Hepatocyte (in vitro differentiated cells): ENCODE results near the gene PRDM11. TPM values are rescaled to one million over a fixed set of nuclear protein-coding genes. Genes with fewer than 3 reads are reported as not detected.

Source experiments
- DNase-seq: peaks from one replicate; pipeline ENCODE4 v3.0.0-alpha.2; 2016; ENCODE audit warnings: low spot score
- H2AFZ ChIP-seq: fragments of 200-600 bp; sonication (generic); 2 replicates; pipeline ENCODE4 v1.6.0; 2016; ENCODE audit warnings: antibody characterized with exemption, mild to moderate bottlenecking
- H3K27ac ChIP-seq: fragments of 200-600 bp; sonication (generic); 2 replicates; pipeline ENCODE4 v1.5.1; 2016; ENCODE audit warnings: mild to moderate bottlenecking
- H3K27me3 ChIP-seq: fragments of 200-600 bp; sonication (generic); 2 replicates; pipeline ENCODE4 v1.6.1; 2016
- H3K36me3 ChIP-seq: fragments of 200-600 bp; sonication (generic); replicated peaks from 2 replicates; pipeline ENCODE4 v1.5.1; 2016; ENCODE audit warnings: low read depth; ENCODE audit not compliant: insufficient read depth
- H3K4me1 ChIP-seq: fragments of 200-600 bp; sonication (generic); 2 replicates; pipeline ENCODE4 v1.5.1; 2016; ENCODE audit warnings: mild to moderate bottlenecking, moderate library complexity; ENCODE audit not compliant: insufficient read depth
- H3K4me2 ChIP-seq: fragments of 200-600 bp; sonication (generic); 2 replicates; pipeline ENCODE4 v1.6.0; 2016
- H3K4me3 ChIP-seq: fragments of 200-600 bp; sonication (generic); 2 replicates; pipeline ENCODE4 v1.5.1; 2016; ENCODE audit warnings: mild to moderate bottlenecking
- H3K79me2 ChIP-seq: fragments of 200-600 bp; sonication (generic); 2 replicates; pipeline ENCODE4 v1.6.0; 2017; ENCODE audit warnings: mild to moderate bottlenecking
- H3K9me2 ChIP-seq: fragments of 200-600 bp; sonication (generic); replicated peaks from 2 replicates; pipeline ENCODE4 v1.6.0; 2017; ENCODE audit warnings: mild to moderate bottlenecking; ENCODE audit not compliant: insufficient read depth
- H3K9me3 ChIP-seq: fragments of 200-600 bp; sonication (generic); 2 replicates; pipeline ENCODE4 v1.5.1; 2016; ENCODE audit warnings: low read depth, mild to moderate bottlenecking
- H4K20me1 ChIP-seq: fragments of 200-600 bp; sonication (generic); 2 replicates; pipeline ENCODE4 v1.6.0; 2016; ENCODE audit warnings: mild to moderate bottlenecking; ENCODE audit not compliant: insufficient read depth, poor library complexity, severe bottlenecking
- CTCF ChIP-seq: fragments of 200-600 bp; sonication (generic); IDR thresholded peaks from 2 replicates; pipeline ENCODE4 v1.5.1; 2016; ENCODE audit warnings: antibody characterized with exemption, mild to moderate bottlenecking; ENCODE audit not compliant: poor library complexity
- EZH2 ChIP-seq: fragments of 200-600 bp; sonication (generic); IDR thresholded peaks from 2 replicates; pipeline ENCODE4 v1.6.1; 2016; ENCODE audit warnings: antibody characterized with exemption, mild to moderate bottlenecking, borderline replicate concordance
- EZH2phosphoT487 ChIP-seq: fragments of 200-600 bp; sonication (generic); IDR thresholded peaks from one replicate; pipeline ENCODE4 v1.6.1; 2018; ENCODE audit warnings: antibody characterized with exemption, mild to moderate bottlenecking, low read depth, moderate library complexity; ENCODE audit not compliant: unreplicated experiment, severe bottlenecking
- WGBS: methylation state at CpG from one replicate; pipeline ENCODE4 v1.1.6; 2016; ENCODE audit warnings: low lambda C conversion rate; ENCODE audit errors: missing lambda C conversion rate; 5-methylcytosine and 5-hydroxymethylcytosine counted together
- polyA plus RNA-seq: library from polyadenylated mRNA; unstranded; fragments of >200 nt; fragmentation: Nextera tagmentation; extraction: Ambion mirVana; gene quantifications from 2 replicates; pipeline ENCODE4 v1.2.1, GENCODE V29; 2016
- total RNA-seq: library from RNA; depleted of rRNA; stranded (reverse); fragments of >200 nt; gene quantifications from 2 replicates; pipeline ENCODE4 v1.2.3, GENCODE V29; 2014

The PRDM11 gene
- total and polyA plus RNA-seq, 2 experiments from 2014 or later = 11.2 to 15.0 TPM

DNA sequence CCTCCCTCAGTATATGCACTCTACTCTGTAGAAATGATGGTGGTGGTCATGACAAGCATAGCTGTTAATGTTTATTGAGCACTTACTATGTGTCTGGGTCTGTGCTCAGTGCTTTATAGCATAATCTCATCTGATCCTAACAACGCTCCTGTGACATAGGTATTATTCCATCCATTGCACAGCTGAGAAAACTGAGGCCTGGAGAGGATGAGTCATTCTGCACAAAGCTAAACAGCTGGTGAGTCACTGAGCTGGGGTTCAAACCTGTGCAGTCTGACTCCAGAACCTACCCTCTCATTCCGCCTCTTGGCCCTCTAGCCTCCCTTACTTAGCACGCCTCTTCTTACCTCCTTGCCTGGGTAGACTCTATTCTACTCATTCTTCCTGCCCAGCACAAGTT lies 41.7 kb downstream of the PRDM11 start:
- peaks cover 2% of the 10 kb centered on the region for H3K4me1 ChIP-seq
- no peak overlapping the region for H3K27ac ChIP-seq
- H3K4me2 ChIP-seq = no peak overlapping the region
- peaks cover 9% of the 10 kb centered on the region for H3K79me2 ChIP-seq
- no peaks in the 10 kb centered on the region for H3K36me3 ChIP-seq
- no peaks in the 10 kb centered on the region for H3K9me2 ChIP-seq
- H3K9me3 ChIP-seq = no peaks in the 10 kb centered on the region
- DNase-seq = no peak
- TF ChIP-seq EZH2phosphoT487 (no peak), CTCF (no peak), EZH2 (no peak)
- no peak overlapping the region for H3K4me3 ChIP-seq
- H4K20me1 ChIP-seq = no peaks in the 10 kb centered on the region
- no peaks in the 10 kb centered on the region for H3K27me3 ChIP-seq
- WGBS = 98% methylated on average over 3 of the region's 3 CpGs
- H2AFZ ChIP-seq = no peak overlapping the region

DNA sequence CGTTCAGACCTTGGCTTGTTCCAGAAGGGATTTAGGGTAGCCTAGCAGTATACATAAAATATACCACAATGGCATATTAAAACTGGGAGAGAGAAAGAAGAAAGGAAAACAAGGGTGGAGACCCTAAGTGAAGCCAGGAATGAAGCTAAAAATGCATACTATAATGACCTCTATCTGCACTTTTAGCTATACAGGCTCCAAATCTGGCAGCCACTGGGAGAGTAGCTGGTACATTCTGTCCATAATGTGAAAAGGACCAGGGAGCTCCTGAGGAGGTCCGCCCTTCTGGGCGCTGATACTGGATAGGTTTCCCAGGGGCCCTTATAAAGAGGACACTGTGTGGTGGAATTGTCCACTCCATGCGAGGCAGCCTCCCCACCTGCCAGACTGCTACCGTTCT lies 42.8 kb downstream of the PRDM11 start:
- Histone ChIP-seq H3K9me2 (no peaks in the 10 kb centered on the region), H3K27ac (no peak overlapping the region), H3K36me3 (no peaks in the 10 kb centered on the region), H3K9me3 (no peaks in the 10 kb centered on the region), H3K27me3 (no peaks in the 10 kb centered on the region), H3K4me3 (no peak overlapping the region), H2AFZ (no peak overlapping the region), H3K4me2 (no peak overlapping the region), H3K4me1 (no peaks in the 10 kb centered on the region), H4K20me1 (no peaks in the 10 kb centered on the region), H3K79me2 (peaks cover 2% of the 10 kb centered on the region)
- 94% methylated on average over 5 of the region's 5 CpGs for WGBS
- TF ChIP-seq CTCF = no peak
- TF ChIP-seq EZH2 = no peak
- TF ChIP-seq EZH2phosphoT487 = no peak
- no peak for DNase-seq

DNA sequence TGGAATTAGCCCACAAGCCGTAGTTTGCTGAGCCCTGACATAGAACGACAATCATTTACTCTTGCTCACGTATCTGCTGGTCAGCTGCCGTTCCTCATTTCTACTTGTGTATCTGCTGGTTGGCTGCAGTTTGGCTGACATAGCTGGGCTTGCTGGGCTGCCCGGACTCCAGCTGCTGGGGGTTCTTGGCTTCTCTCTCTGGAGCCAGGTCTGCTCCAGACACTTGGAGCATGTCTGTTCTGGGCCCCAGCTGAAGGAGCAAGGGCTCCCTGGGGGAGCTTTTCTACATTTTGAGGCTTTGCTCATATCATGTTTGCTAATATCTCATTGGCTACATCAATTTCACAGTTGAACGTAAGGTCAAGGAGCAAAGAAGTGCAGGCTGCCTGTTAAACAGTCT lies 47.3 kb downstream of the PRDM11 start:
- H3K79me2 ChIP-seq = peaks cover 12% of the 10 kb centered on the region
- H3K9me3 ChIP-seq = no peaks in the 10 kb centered on the region
- no peaks in the 10 kb centered on the region for H4K20me1 ChIP-seq
- WGBS = 90% methylated on average over 6 of the region's 6 CpGs
- no peak overlapping the region for H3K4me3 ChIP-seq
- H3K4me2 ChIP-seq = no peak overlapping the region
- H3K27ac ChIP-seq = no peak overlapping the region
- no peaks in the 10 kb centered on the region for H3K4me1 ChIP-seq
- DNase-seq = no peak
- no peak for TF ChIP-seq EZH2phosphoT487
- no peak for TF ChIP-seq EZH2
- no peak for TF ChIP-seq CTCF
- H3K9me2 ChIP-seq = no peaks in the 10 kb centered on the region
- H3K36me3 ChIP-seq = no peaks in the 10 kb centered on the region
- no peak overlapping the region for H2AFZ ChIP-seq
- H3K27me3 ChIP-seq = no peaks in the 10 kb centered on the region

DNA sequence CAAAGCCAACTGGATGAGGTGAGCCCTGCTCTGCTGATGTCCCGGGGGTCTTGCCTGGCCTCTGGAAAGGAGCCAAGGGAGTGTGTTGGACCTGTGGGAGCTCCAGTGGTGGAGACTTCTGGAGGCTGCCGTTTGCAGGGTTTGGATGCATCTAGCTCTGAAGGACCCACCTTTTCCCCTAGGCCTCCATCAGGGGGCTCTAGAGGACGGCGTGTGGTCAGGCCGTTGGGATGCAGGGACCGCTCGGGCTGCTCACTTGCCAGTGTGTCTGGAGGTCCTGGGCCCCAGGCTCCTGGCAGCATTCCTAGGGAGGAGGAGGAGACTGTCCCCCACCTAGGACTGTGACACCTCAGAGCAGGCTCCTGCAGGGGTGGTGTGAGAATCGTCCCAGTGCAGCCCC lies 58.3 kb downstream of the PRDM11 start:
- peak; percentile 21 for TF ChIP-seq CTCF
- no peak for TF ChIP-seq EZH2
- no peak for TF ChIP-seq EZH2phosphoT487
- no peak for DNase-seq

More for the DNA sequence above, 58.3 kb downstream of the PRDM11 start:
- no peaks in the 10 kb centered on the region for H3K9me3 ChIP-seq
- H3K4me1 ChIP-seq = peaks cover 19% of the 10 kb centered on the region
- no peak overlapping the region for H3K4me3 ChIP-seq
- no peaks in the 10 kb centered on the region for H4K20me1 ChIP-seq
- H2AFZ ChIP-seq = no peak overlapping the region
- no peak overlapping the region for H3K27ac ChIP-seq
- H3K36me3 ChIP-seq = no peaks in the 10 kb centered on the region
- H3K27me3 ChIP-seq = no peaks in the 10 kb centered on the region
- peaks cover 29% of the 10 kb centered on the region for H3K79me2 ChIP-seq
- H3K9me2 ChIP-seq = no peaks in the 10 kb centered on the region
- H3K4me2 ChIP-seq = no peak overlapping the region
- 61% methylated on average over 8 of the region's 8 CpGs for WGBS
